Measurements from ENCODE around the gene AREL1. TPM values are rescaled to one million over a fixed set of nuclear protein-coding genes. Genes with fewer than 3 reads are reported as not detected.

Gene AREL1
- total RNA-seq, 1 experiment from 2014 or later, result 44.7 TPM

DNA sequence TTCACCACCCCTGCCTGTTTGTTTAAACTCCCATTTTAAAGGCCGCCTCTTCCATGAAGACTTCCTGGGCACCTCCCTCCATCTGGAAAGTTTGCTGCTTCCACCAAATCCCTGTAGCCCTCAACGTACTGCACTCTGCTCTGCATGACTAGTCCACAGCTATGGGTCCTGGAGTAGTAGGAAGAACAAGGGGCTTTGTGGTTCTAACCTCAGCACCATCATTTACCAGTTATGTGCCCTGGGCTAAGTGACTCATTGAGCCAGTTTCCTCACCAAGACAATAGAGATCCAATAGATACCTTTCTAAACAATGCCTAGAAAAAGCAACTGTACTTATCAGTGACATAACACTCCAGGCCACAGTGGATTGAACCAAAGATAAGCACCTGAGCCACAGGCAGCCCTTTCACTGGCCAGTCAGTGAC is 92.4 kb downstream of the AREL1 start:
- Histone ChIP-seq H3K27ac (ENCODE audit: low read length) (peak overlapping the region; percentile 95), H3K36me3 (ENCODE audit: control insufficient read depth, insufficient read depth, low read length) (no peaks in the 10 kb centered on the region), H3K27me3 (ENCODE audit: control insufficient read depth, insufficient read depth, low read length) (no peaks in the 10 kb centered on the region), H3K4me1 (ENCODE audit: control insufficient read depth, insufficient read depth, low read length) (peaks cover 66% of the 10 kb centered on the region), H3K4me3 (ENCODE audit: low read depth in 2 of 2, low read length in 2 of 2) (no peak overlapping the region), H3K9me3 (ENCODE audit: control insufficient read depth, insufficient read depth, low read depth, low read length) (no peaks in the 10 kb centered on the region)
- DNase-seq (ENCODE audit: low read depth, low spot score), result no peak
- peak; percentile 77 for ATAC-seq
- ChIA-PET CTCF (no interaction called here), POLR2A (interaction anchor here (0.9 kb wide), 1 partner anchor 9 kb away, joined by 3 read pairs; the partner anchor contains the start of gene LTBP2)
- BruUV-seq (replicated peaks), result no TSS peak
- TF ChIP-seq POLR2AphosphoS5 (IDR thresholded peaks at IDR 0.05; ENCODE audit: low read depth, low read length) (no peak; the same call in 1 of the 2 replicates), SIN3A (IDR thresholded peaks at IDR 0.05; ENCODE audit: borderline replicate concordance, insufficient read depth, low read depth, low read length) (no peak), TCF7L2 (IDR thresholded peaks at IDR 0.05; ENCODE audit: low read depth, low read length) (no peak)
- TF ChIP-seq, protein P1, sequence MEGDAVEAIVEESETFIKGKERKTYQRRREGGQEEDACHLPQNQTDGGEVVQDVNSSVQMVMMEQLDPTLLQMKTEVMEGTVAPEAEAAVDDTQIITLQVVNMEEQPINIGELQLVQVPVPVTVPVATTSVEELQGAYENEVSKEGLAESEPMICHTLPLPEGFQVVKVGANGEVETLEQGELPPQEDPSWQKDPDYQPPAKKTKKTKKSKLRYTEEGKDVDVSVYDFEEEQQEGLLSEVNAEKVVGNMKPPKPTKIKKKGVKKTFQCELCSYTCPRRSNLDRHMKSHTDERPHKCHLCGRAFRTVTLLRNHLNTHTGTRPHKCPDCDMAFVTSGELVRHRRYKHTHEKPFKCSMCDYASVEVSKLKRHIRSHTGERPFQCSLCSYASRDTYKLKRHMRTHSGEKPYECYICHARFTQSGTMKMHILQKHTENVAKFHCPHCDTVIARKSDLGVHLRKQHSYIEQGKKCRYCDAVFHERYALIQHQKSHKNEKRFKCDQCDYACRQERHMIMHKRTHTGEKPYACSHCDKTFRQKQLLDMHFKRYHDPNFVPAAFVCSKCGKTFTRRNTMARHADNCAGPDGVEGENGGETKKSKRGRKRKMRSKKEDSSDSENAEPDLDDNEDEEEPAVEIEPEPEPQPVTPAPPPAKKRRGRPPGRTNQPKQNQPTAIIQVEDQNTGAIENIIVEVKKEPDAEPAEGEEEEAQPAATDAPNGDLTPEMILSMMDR (IDR thresholded peaks at IDR 0.05), result no peak
- TF ChIP-seq, protein P2, sequence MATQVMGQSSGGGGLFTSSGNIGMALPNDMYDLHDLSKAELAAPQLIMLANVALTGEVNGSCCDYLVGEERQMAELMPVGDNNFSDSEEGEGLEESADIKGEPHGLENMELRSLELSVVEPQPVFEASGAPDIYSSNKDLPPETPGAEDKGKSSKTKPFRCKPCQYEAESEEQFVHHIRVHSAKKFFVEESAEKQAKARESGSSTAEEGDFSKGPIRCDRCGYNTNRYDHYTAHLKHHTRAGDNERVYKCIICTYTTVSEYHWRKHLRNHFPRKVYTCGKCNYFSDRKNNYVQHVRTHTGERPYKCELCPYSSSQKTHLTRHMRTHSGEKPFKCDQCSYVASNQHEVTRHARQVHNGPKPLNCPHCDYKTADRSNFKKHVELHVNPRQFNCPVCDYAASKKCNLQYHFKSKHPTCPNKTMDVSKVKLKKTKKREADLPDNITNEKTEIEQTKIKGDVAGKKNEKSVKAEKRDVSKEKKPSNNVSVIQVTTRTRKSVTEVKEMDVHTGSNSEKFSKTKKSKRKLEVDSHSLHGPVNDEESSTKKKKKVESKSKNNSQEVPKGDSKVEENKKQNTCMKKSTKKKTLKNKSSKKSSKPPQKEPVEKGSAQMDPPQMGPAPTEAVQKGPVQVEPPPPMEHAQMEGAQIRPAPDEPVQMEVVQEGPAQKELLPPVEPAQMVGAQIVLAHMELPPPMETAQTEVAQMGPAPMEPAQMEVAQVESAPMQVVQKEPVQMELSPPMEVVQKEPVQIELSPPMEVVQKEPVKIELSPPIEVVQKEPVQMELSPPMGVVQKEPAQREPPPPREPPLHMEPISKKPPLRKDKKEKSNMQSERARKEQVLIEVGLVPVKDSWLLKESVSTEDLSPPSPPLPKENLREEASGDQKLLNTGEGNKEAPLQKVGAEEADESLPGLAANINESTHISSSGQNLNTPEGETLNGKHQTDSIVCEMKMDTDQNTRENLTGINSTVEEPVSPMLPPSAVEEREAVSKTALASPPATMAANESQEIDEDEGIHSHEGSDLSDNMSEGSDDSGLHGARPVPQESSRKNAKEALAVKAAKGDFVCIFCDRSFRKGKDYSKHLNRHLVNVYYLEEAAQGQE (IDR thresholded peaks at IDR 0.05; ENCODE audit: insufficient read depth in 1 of 2, low read depth in 2 of 2, low read length in 1 of 2), result no peak
- intact Hi-C loops (cut with micrococcal nuclease; ENCODE audit: unreplicated experiment), result no loop called here
- in situ Hi-C loops (cut with HindIII; ENCODE audit: low pct_unique_long_range_greater_than_20kb, low sequenced_read_pairs), result no loop called here

DNA sequence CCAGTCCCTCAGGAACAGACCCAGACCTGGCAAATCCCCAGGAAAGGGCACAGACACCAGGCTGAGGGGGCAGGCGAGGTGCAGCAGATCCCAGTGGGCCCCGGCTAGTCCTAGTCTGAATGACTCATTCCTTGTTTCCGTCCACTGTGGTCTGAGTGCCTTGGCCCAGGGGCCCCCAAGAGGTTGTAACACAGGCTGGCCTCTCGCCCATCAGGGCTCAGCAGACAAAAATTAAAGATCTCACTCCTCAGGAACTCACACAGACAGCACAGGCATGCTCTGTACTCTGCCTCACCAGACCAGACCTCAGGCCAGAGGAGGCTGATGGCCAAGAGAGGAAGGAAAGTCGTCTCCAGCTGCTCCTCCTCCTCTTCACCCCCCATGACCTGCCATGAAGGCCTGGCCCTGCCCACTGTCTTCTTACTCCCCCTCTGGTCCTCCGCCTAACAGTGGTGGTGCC is 93.2 kb downstream of the AREL1 start:
- in situ Hi-C loops (cut with HindIII; ENCODE audit: low pct_unique_long_range_greater_than_20kb, low sequenced_read_pairs) (no loop called here), intact Hi-C loops (cut with micrococcal nuclease; ENCODE audit: unreplicated experiment) (loop anchor here (10.0 kb wide), 1 partner anchor 65 kb away; no protein-coding TSS in a partner anchor)
- peak overlapping the region; percentile 95 for H3K27ac ChIP-seq (ENCODE audit: low read length)
- H3K4me3 ChIP-seq (ENCODE audit: low read depth in 2 of 2, low read length in 2 of 2), result no peak overlapping the region
- ChIA-PET CTCF (no interaction called here), POLR2A (interaction anchor here (0.9 kb wide), 1 partner anchor 8 kb away, joined by 3 read pairs; the partner anchor contains the start of gene LTBP2)
- ATAC-seq (peak; percentile 69), DNase-seq (ENCODE audit: low read depth, low spot score) (no peak)
- H3K9me3 ChIP-seq (ENCODE audit: control insufficient read depth, insufficient read depth, low read depth, low read length), result no peaks in the 10 kb centered on the region
- no peaks in the 10 kb centered on the region for H3K27me3 ChIP-seq (ENCODE audit: control insufficient read depth, insufficient read depth, low read length)
- peaks cover 73% of the 10 kb centered on the region for H3K4me1 ChIP-seq (ENCODE audit: control insufficient read depth, insufficient read depth, low read length)
- no peaks in the 10 kb centered on the region for H3K36me3 ChIP-seq (ENCODE audit: control insufficient read depth, insufficient read depth, low read length)
- BruUV-seq (replicated peaks), result no TSS peak
- TF ChIP-seq SIN3A (IDR thresholded peaks at IDR 0.05; ENCODE audit: borderline replicate concordance, insufficient read depth, low read depth, low read length), result no peak
- TF ChIP-seq, protein P1 (IDR thresholded peaks at IDR 0.05), result no peak
- TF ChIP-seq, protein P2 (IDR thresholded peaks at IDR 0.05; ENCODE audit: insufficient read depth in 1 of 2, low read depth in 2 of 2, low read length in 1 of 2), result no peak
- TF ChIP-seq POLR2AphosphoS5 (IDR thresholded peaks at IDR 0.05; ENCODE audit: low read depth, low read length), result no peak
- TF ChIP-seq TCF7L2 (IDR thresholded peaks at IDR 0.05; ENCODE audit: low read depth, low read length), result 0 out of 2 replicates have a peak, but pooled peaks have one; percentile 5
